HepG2 (cell line): ENCODE data around the gene HPDL. TPM values are rescaled to one million over a fixed set of nuclear protein-coding genes. Genes with fewer than 3 reads are reported as not detected.

ENCODE experiments used
- ADNP ChIP-seq: sonication (generic); formaldehyde crosslinking; IDR thresholded peaks from 2 replicates; pipeline ENCODE4 v1.4.0; 2020; ENCODE audit warnings: missing genetic modification reagents
- DNMT3B ChIP-seq: conservative IDR thresholded peaks from 2 replicates; pipeline ENCODE4 v1.6.1; 2016; ENCODE audit warnings: missing biosample characterization, control low read depth
- GTF3A ChIP-seq: sonication (generic); formaldehyde crosslinking; conservative IDR thresholded peaks from 2 replicates; pipeline ENCODE4 v1.4.0; 2020; ENCODE audit warnings: mild to moderate bottlenecking, missing genetic modification reagents
- MAFG ChIP-seq: sonication (generic); formaldehyde crosslinking; IDR thresholded peaks from 2 replicates; pipeline ENCODE4 v1.5.1; 2020; ENCODE audit warnings: mild to moderate bottlenecking, missing genetic modification reagents
- MZF1 ChIP-seq: sonication (generic); formaldehyde crosslinking; IDR thresholded peaks from 2 replicates; pipeline ENCODE4 v1.8.1; 2023; ENCODE audit warnings: mild to moderate bottlenecking, missing genetic modification reagents, borderline replicate concordance
- NCOA2 ChIP-seq: sonication (generic); formaldehyde crosslinking; IDR thresholded peaks from 2 replicates; pipeline ENCODE4 v1.8.0; 2022; ENCODE audit warnings: inconsistent platforms
- NPAS2 ChIP-seq: sonication (generic); formaldehyde crosslinking; IDR thresholded peaks from 2 replicates; pipeline ENCODE4 v1.8.0; 2022; ENCODE audit warnings: mild to moderate bottlenecking, missing genetic modification reagents, borderline replicate concordance
- SMARCE1 ChIP-seq: fragments of 450-650 bp; IDR thresholded peaks from 2 replicates; pipeline ENCODE4 v1.6.1; 2017; ENCODE audit warnings: borderline replicate concordance
- SP1 ChIP-seq, 2 experiments: fragments of 450-650 bp in 1 of 2; sonication (generic) in 1 of 2; formaldehyde crosslinking in 1 of 2; IDR thresholded peaks; 2 replicates each; pipeline versions ENCODE4 v1.4.0 to v1.6.1; 2016 to 2020; ENCODE audit warnings: missing genetic modification reagents in 1 of 2
- TGIF2 ChIP-seq: IDR thresholded peaks from 2 replicates; pipeline ENCODE4 v1.6.1; 2016; ENCODE audit warnings: control low read depth, missing compliant biosample characterization
- ZFP41 ChIP-seq: sonication (generic); formaldehyde crosslinking; IDR thresholded peaks from 2 replicates; pipeline ENCODE4 v1.4.0; 2020; ENCODE audit warnings: mild to moderate bottlenecking, missing genetic modification reagents, borderline replicate concordance
- ZNF17 ChIP-seq: sonication (generic); formaldehyde crosslinking; IDR thresholded peaks from 2 replicates; pipeline ENCODE4 v1.5.0; 2020; ENCODE audit warnings: mild to moderate bottlenecking, missing genetic modification reagents
- ZNF331 ChIP-seq: sonication (generic); formaldehyde crosslinking; IDR thresholded peaks from 2 replicates; pipeline ENCODE4 v1.4.0; 2020; ENCODE audit warnings: missing genetic modification reagents
- ZNF501 ChIP-seq: sonication (generic); formaldehyde crosslinking; IDR thresholded peaks from 2 replicates; pipeline ENCODE4 v1.5.1; 2020; ENCODE audit warnings: mild to moderate bottlenecking, moderate library complexity, missing genetic modification reagents
- ZNF552 ChIP-seq: sonication (generic); formaldehyde crosslinking; IDR thresholded peaks from 2 replicates; pipeline ENCODE4 v1.9.0; 2022; ENCODE audit warnings: missing genetic modification reagents, mild to moderate bottlenecking, borderline replicate concordance
- ZNF720 ChIP-seq: sonication (generic); formaldehyde crosslinking; IDR thresholded peaks from 2 replicates; pipeline ENCODE4 v1.4.0; 2020; ENCODE audit warnings: missing genetic modification reagents
- ZNF800 ChIP-seq: sonication (generic); formaldehyde crosslinking; IDR thresholded peaks from 2 replicates; pipeline ENCODE4 v1.4.0; 2020; ENCODE audit warnings: missing genetic modification reagents
- polyA plus RNA-seq, 8 experiments: library from polyadenylated mRNA; depleted of rRNA in 3 of 8; stranded (reverse) in 7 of 8; unstranded in 1 of 8; fragments of >200 nt; fragmentation: Illumina TruSeq in 4 of 8; extraction: Trizol in 4 of 8; gene quantifications; 2 replicates each; pipeline versions ENCODE4 v1.2.1 to v1.2.3, GENCODE V29; 2011 to 2016; ENCODE audit warnings: low read depth in 4 of 8, missing spikeins in 1 of 8, mixed read lengths in 1 of 8; ENCODE audit not compliant: insufficient read depth in 1 of 8
- total RNA-seq, 5 experiments: library from RNA; depleted of rRNA; stranded (reverse); fragments of >200 nt; fragmentation: Illumina TruSeq; extraction: Trizol; gene quantifications; 2 replicates each; pipeline ENCODE4 v1.2.3, GENCODE V29; 2016; ENCODE audit warnings: low read depth in 1 of 5
- TF ChIP-seq, protein P1 (sequence below): sonication (generic); formaldehyde crosslinking; IDR thresholded peaks from 2 replicates; pipeline ENCODE4 v1.5.1; 2020; ENCODE audit warnings: missing genetic modification reagents, mild to moderate bottlenecking, borderline replicate concordance
- TF ChIP-seq, protein P2 (sequence below): IDR thresholded peaks from 2 replicates; pipeline ENCODE4 v1.6.1; 2012; ENCODE audit warnings: low read depth, low read length, improper control_type of control experiment
- TF ChIP-seq, protein P3 (sequence below): IDR thresholded peaks from 2 replicates; pipeline ENCODE4 v1.6.1; 2016

Gene HPDL
- total and polyA plus RNA-seq, 2 of the 13 experiments (the other 11 are each of a cell fraction or from before 2014, with no cell fraction given): not detected

DNA sequence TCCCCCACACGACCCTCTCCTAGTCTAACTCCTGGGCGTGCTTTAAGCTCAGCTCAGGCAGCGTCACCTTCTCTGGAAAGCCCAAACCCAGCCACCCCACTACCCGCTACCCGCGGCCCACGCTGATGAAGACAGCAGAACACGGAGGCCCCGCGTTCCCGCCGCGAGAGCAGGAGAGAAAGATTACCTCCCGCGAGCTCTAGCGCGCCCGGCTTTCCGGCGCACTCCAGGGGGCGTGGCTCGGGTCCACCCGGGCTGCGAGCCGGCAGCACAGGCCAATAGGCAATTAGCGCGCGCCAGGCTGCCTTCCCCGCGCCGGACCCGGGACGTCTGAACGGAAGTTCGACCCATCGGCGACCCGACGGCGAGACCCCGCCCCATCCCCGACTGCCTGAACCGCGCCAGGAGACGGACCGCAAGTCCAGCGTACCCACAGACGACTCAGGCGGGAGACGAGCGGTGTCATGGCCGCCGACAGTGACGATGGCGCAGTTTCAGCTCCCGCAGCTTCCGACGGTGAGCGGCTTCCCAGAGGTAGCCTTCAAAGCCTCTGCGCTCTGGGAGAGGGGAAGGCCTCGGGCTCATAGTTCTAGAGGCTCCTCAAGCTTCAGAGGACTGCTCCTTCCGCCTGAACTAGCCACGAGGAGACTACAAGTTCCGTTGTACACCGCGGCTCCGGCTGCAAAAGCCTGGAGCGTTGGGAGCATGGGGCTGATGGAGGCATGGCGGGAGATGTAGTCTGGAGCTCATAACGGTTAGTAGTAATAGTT lies 13.3 kb downstream of the HPDL start, which contains the start of the genes MUTYH and TOE1 (continued):
- no peak for TF ChIP-seq MZF1 (CRISPR knock-in tag)
- TF ChIP-seq SP1 (IDR thresholded peaks at IDR 0.05): no peak
- TF ChIP-seq SP1 (CRISPR knock-in tag; IDR thresholded peaks at IDR 0.05): peak; percentile 63
- no peak for TF ChIP-seq SMARCE1
- TF ChIP-seq, protein P1, sequence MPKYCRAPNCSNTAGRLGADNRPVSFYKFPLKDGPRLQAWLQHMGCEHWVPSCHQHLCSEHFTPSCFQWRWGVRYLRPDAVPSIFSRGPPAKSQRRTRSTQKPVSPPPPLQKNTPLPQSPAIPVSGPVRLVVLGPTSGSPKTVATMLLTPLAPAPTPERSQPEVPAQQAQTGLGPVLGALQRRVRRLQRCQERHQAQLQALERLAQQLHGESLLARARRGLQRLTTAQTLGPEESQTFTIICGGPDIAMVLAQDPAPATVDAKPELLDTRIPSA (CRISPR knock-in tag): no peak
- no peak for TF ChIP-seq ZNF720 (CRISPR knock-in tag)
- no peak for TF ChIP-seq TGIF2
- no peak; the same call in 1 of the 2 replicates for TF ChIP-seq ZFP41
- TF ChIP-seq ADNP: no peak
- no peak for TF ChIP-seq ZNF17
- TF ChIP-seq, protein P2, sequence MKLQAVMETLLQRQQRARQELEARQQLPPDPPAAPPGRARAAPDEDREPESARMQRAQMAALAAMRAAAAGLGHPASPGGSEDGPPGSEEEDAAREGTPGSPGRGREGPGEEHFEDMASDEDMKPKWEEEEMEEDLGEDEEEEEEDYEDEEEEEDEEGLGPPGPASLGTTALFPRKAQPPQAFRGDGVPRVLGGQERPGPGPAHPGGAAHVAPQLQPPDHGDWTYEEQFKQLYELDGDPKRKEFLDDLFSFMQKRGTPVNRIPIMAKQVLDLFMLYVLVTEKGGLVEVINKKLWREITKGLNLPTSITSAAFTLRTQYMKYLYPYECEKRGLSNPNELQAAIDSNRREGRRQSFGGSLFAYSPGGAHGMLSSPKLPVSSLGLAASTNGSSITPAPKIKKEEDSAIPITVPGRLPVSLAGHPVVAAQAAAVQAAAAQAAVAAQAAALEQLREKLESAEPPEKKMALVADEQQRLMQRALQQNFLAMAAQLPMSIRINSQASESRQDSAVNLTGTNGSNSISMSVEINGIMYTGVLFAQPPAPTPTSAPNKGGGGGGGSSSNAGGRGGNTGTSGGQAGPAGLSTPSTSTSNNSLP: no peak
- TF ChIP-seq GTF3A (CRISPR knock-in tag): 0 out of 2 replicates have a peak, but pooled peaks have one; percentile 34
- no peak for TF ChIP-seq NCOA2 (CRISPR knock-in tag)
- TF ChIP-seq ZNF800: peak; percentile 75
- no peak for TF ChIP-seq MAFG
- no peak for TF ChIP-seq NPAS2
- TF ChIP-seq DNMT3B (CRISPR knock-in tag): no peak
- peak; percentile 85 for TF ChIP-seq ZNF501 (CRISPR knock-in tag)
- TF ChIP-seq, protein P3, sequence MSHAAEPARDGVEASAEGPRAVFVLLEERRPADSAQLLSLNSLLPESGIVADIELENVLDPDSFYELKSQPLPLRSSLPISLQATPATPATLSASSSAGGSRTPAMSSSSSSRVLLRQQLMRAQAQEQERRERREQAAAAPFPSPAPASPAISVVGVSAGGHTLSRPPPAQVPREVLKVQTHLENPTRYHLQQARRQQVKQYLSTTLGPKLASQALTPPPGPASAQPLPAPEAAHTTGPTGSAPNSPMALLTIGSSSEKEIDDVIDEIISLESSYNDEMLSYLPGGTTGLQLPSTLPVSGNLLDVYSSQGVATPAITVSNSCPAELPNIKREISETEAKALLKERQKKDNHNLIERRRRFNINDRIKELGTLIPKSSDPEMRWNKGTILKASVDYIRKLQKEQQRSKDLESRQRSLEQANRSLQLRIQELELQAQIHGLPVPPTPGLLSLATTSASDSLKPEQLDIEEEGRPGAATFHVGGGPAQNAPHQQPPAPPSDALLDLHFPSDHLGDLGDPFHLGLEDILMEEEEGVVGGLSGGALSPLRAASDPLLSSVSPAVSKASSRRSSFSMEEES (CRISPR knock-in tag): no peak; the same call in 1 of the 2 replicates
- peak; percentile 59; the same call in 1 of the 2 replicates for TF ChIP-seq ZNF552 (CRISPR knock-in tag)
- TF ChIP-seq ZNF331 (CRISPR knock-in tag): no peak
